Measurements from ENCODE around the gene ANG. TPM values are rescaled to one million over a fixed set of nuclear protein-coding genes. Genes with fewer than 3 reads are reported as not detected.
A peak's percentile ranks its signal among the peaks of the same experiment; 100 is the strongest.

Gene ANG
- total and polyA plus RNA-seq, 2 of the 8 experiments (the other 6 are each of a cell fraction or from before 2014, with no cell fraction given), result 2.2 to 4.6 TPM

GRCh38 chr14:20723488-20723887 lies 34.9 kb downstream of the ANG start:
- no peak overlapping the region for H3K56ac ChIP-seq (replicated peaks; ENCODE audit: insufficient read length, low read depth, low read length)
- no peaks in the 10 kb centered on the region for H3K4me1 ChIP-seq (replicated peaks in 1 of 4; ENCODE audit: control insufficient read depth in 3 of 4, insufficient read depth in 4 of 4, low read length in 3 of 4)
- no peak overlapping the region for H3K14ac ChIP-seq (ENCODE audit: insufficient read length)
- no peaks in the 10 kb centered on the region for H4K20me1 ChIP-seq (replicated peaks in 1 of 2; ENCODE audit: control insufficient read depth in 1 of 2, insufficient read depth in 2 of 2, low read length in 2 of 2)
- TF ChIP-seq HDAC6 (IDR thresholded peaks at IDR 0.05; ENCODE audit: low read depth, low read length), result no peak
- TF ChIP-seq CTCF (IDR thresholded peaks at IDR 0.05; ENCODE audit: control extremely low read depth in 1 of 3, insufficient read depth in 1 of 3, low read depth in 1 of 3, low read length in 3 of 3), result peak; percentile 3 to 14 (median 7); a peak in 3 of 4 replicates
- H4K91ac ChIP-seq (replicated peaks; ENCODE audit: insufficient read length, low read length), result no peak overlapping the region
- H4K8ac ChIP-seq (ENCODE audit: extremely low read depth, insufficient read depth, low read length), result no peak overlapping the region
- FAIRE-seq (no peak), DNase-seq (ENCODE audit: low read depth in 1 of 2, low spot score in 2 of 2) (peak in 1 of 2 experiments; percentile 59)
- H3K27me3 ChIP-seq (replicated peaks in 1 of 4; ENCODE audit: control insufficient read depth in 3 of 4, extremely low read depth in 1 of 4, insufficient read depth in 3 of 4, low read length in 3 of 4), result peaks cover 0 to 3% (median 0%) of the 10 kb centered on the region in 4 experiments; a peak in 1 of 7 replicates
- H3K79me2 ChIP-seq (ENCODE audit: control insufficient read depth in 1 of 2, insufficient read depth in 2 of 2, low read length in 2 of 2), result no peaks in the 10 kb centered on the region
- no peak overlapping the region for H2BK12ac ChIP-seq (ENCODE audit: low read depth, low read length)
- no peak overlapping the region for H3K23ac ChIP-seq (ENCODE audit: insufficient read length)
- H3K4me2 ChIP-seq (ENCODE audit: insufficient read depth in 1 of 2, low read depth in 2 of 2, low read length in 2 of 2), result no peak overlapping the region
- no peak overlapping the region for H4K5ac ChIP-seq (ENCODE audit: insufficient read length, low read depth, low read length)
- peak overlapping the region; percentile 57; the same call in 1 of the 2 replicates for H2AFZ ChIP-seq (ENCODE audit: low read length)
- H3K18ac ChIP-seq (ENCODE audit: extremely low read depth, low read length), result no peak overlapping the region
- ChIA-PET POLR2A (ENCODE audit: partially characterized antibody) (interaction anchor here (0.6 kb wide), 1 partner anchor 57 kb away, joined by 3 read pairs; no protein-coding TSS in a partner anchor), CTCF (ENCODE audit: partially characterized antibody) (interaction anchor here (1.0 to 1.9 kb wide), 3 partner anchors 9 to 124 kb away, joined by 3 to 7 read pairs (median 4); no protein-coding TSS in a partner anchor)
- H2BK20ac ChIP-seq (ENCODE audit: low read length), result no peak overlapping the region
- no peak overlapping the region for H2AK5ac ChIP-seq (ENCODE audit: low read depth, low read length)
- H3K9ac ChIP-seq (replicated peaks in 1 of 4; ENCODE audit: extremely low read depth in 1 of 4, low read depth in 3 of 4, low read length in 3 of 4), result no peak overlapping the region
- no peaks in the 10 kb centered on the region for H3K9me3 ChIP-seq (ENCODE audit: insufficient read depth in 2 of 2, low read depth in 1 of 2, low read length in 1 of 2)
- no peaks in the 10 kb centered on the region; the same call in 1 of the 2 replicates for H3K23me2 ChIP-seq (ENCODE audit: low read depth, low read length)
- no peak overlapping the region for H2BK120ac ChIP-seq (replicated peaks; ENCODE audit: low read depth, low read length)
- no peak overlapping the region for H2BK15ac ChIP-seq (ENCODE audit: low read length)
- WGBS, 2 experiments (ENCODE audit: extremely low coverage in 1 of 2, insufficient coverage in 1 of 2, insufficient read length in 1 of 2, insufficient replicate concordance in 2 of 2, low coverage in 1 of 2, low lambda C conversion rate in 2 of 2, missing lambda C conversion rate in 1 of 2), result 80% methylated on average over 16 of the region's 28 CpGs; no CpG with 5 or more reads in 1 of the 2 experiments
- H3K27ac ChIP-seq (ENCODE audit: low read depth, low read length), result no peak overlapping the region
- H3K79me1 ChIP-seq (ENCODE audit: low read depth, low read length), result no peaks in the 10 kb centered on the region
- H2BK5ac ChIP-seq (ENCODE audit: low read depth, low read length), result no peak overlapping the region
- H3K4ac ChIP-seq (replicated peaks; ENCODE audit: insufficient read length, low read depth, low read length), result no peak overlapping the region
- no peak overlapping the region for H3K4me3 ChIP-seq (ENCODE audit: extremely low read depth in 1 of 4, insufficient read depth in 2 of 4, low read depth in 3 of 4, low read length in 4 of 4)
- no peaks in the 10 kb centered on the region for H3K36me3 ChIP-seq (ENCODE audit: control insufficient read depth in 2 of 4, insufficient read depth in 4 of 4, low read length in 3 of 4)
